Measurements from ENCODE around the gene APBA1.
"Not testable (repeated sequence)": the region's sequence is repeated elsewhere in the genome, so short reads cannot be mapped to it uniquely, and the experiment has no call there.

APBA1 gene

DNA sequence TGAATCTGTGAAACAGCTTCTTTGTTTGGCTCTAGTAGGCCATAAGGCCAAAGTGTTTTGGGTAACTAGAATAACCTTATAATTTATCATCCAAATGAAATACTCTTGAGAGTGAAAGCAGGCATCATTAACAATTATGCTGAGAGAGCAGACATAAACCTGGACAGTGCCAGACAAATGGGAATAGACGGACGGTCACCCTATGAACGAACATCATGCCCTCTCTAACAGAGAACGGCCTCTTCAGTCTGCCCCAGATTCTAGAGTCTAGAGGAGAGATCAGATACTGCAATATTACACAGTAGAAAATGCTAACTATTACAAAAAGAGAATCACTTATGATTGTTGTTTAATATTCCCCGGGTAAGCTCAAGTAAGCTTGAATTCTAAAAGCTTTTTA, 68.5 kb downstream of the APBA1 start:
- no peak for DNase-seq

DNA sequence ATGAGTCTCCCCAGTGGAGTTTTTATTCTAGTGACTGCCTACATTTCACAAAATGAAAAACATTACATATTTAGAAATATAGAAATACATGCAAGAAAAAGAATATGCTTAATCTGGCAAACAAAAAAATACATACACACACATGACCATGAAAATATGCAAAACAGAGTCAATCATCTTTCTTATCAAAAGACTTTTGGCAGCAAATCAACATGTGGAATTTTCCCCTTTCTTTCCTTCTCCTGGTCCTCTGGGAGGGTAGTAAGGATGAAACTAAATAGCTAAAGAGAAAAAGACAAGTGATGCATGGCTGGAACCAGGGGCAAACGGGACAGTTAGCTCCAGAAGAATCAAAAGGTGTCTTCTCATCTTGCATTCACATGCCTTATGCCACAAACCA, 69.4 kb downstream of the APBA1 start:
- DNase-seq, result no peak

- no peak for DNase-seq
Measured at GRCh38 chr9:69601698-69602097, 70.5 kb downstream of the APBA1 start.

DNA sequence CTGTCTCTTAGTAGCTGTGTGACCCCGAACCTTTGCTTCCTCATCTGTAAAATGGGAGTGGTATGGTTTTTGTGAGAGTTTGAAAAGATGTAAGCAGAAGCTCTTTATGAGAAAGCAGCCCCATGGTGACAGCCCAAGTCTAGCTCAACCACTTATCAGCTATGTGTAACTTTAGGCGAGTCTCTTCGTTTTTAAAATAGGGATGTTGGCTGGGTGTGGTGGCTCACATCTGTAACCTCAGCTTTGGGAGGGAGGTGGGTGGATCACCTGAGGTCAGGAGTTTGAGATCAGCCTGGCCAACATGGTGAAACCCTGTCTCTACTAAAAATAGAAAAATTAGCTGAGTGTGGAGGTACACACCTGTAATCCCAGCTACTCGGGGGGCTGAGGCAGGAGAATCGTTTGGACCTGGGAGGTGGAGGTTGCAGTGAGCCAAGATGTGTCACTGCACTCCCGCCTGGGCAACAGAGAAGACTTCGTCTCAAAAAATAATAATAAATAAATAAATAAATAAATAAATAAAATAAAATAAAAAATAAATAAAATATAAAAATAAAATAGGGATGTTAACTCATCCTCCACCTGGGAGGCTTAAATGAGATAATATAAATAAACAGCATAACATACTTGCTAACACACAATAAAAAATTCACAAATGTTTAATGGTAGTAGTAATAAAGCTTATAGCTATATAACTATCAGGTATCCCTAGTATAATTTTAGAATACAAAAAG, 71.7 kb downstream of the APBA1 start:
- no peak for DNase-seq

DNA sequence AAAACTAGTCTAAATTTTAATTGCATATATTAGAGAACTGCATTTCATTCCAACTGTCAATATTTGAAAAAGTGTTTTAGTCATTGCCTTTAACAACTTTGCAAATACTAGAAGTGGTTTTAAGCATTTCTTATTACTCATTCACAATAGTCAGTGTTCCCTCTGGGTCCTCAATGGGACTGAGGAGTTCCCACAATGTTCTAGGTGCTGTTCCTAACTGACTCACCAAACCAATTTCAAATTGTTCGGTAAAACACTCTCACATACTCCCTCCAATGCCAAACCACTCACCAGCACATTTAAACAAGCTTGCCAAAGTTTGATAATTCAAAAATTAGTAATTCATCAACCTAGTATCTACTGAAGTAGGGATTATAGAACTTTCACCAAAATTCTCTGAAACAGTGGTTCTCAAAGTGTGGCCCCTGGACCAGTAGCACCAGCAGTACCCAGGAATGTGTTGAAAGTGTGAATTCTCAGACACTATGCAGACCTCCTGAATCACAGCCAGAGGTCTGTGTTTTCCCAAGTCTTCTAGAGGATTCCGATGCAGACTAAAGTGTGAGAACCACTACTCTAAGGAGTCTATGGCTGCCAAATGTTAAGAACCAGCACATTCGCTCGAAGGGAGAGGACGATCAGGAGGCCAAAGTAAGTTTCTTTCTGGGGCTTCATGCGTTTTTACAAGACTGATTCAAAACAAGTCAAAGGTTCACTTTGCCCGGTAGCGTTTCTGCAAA, 72.8 kb downstream of the APBA1 start:
- DNase-seq, result no peak

GRCh38 chr9:69596906-69597305, 75.3 kb downstream of the APBA1 start:
- DNase-seq, result not testable (repeated sequence)

DNA sequence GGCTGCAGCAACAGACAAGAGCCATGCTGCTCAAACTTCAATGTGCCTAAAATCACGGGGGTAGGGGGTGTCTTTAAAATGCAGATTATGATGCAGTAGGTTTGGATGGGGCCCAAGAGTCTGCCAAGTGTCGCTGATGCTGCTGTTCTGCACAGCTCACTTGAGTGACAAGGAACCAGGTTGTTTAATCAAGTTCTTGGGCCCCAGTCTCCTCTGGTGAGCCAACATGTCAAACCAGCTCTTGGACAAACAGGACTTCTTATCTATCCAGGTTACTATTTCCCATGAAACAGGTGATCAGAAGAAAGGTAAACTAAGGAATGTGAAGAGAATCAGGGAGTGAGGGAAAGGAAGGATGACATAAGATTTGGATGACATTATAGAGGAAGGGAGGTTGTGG, 78.0 kb downstream of the APBA1 start:
- DNase-seq, result no peak

DNA sequence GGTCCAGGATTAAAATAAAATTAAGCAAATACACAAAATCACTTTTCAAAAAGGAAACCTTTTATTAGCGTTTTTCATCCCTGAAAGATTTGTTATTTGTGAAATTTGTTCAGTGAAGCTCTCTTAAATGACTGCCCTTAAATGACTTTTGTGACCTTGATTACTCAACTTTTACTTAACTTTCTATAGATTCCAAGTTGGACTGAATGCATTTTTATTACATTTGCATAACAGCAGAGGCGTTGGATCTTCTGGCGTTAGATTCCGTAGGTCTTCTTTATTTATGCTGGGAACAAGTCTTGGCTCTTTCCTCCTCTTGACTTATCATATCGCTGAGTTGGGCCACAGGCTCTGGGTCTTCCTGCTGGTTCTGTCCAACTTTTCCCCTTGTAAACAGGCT, 78.4 kb downstream of the APBA1 start:
- no peak for DNase-seq

DNA sequence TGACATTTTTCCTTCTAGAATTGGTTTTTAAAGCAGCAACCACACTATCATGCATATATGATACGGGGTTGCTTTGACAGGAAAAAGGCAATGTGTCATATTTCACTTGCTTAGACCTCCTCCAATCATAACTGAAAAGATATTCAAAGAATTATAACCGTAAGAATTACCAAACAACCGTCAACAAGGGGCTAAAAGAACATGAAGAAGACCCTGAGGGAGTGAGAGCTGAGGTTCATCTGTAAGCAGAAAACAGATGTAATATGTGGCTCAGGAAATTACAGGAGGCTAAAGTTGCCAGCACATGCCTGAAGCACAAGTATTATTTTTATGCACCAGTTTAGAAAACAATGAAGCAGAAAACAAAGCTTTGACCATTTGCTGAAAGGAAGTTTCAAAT, 78.9 kb downstream of the APBA1 start:
- DNase-seq, result no peak

DNA sequence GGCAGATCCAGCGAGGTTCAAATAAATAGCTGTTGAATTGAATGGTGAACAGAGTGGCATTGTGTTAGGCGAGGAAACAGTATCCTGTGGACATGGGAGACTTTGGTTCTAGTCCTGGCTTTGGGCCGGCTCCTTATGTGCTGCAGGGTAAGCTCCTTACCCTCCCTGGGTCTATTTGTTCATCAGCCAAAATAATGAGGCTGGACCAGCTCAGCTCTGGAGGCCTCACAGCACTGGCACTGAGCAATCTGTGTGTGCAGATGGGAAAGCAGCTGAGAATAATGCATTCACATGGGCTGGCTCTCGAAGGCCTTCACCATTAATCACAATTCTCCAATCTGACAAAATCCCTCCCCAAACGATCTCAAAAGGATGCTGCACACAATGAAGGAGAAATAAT, 81.9 kb downstream of the APBA1 start:
- no peak for DNase-seq

DNA sequence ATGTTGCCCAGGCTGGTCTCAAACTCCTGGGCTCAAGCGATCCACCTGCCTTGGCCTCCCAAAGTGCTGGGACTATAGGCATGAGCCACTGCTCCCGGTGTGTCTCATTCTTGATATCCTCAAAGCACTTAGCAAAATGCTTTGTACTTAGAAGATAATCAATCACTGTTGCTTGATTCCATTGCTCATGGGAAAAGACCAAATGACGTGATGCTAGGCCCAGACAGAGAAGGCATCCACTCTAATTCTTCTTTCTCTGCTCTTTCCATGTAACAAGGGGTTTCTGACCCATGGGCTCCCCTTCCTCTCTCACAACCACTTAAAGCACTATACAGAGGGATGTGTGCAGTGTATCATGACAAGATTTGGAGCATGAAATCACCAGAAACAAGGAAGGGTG, 83.0 kb downstream of the APBA1 start:
- DNase-seq, result no peak

- DNase-seq, result no peak
Measured at GRCh38 chr9:69585571-69585970, 86.6 kb downstream of the APBA1 start.

DNA sequence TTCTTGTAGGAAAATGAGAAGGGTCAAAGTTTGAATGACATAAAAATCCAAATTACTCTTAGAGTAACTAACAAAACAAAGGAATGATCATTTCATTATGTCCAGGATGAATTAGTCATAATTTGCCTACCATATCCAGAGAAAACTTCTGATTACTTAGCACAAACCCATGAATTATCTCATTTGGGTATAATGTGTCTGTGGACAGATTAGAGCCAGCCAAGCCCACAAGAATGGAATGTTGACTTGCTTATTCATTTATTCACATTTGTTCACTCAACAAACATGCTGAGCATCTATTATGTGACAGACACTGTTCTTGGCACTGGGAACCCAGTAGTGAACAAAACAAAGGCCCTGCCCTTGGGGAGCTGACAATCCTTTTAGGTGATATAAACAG, 87.4 kb downstream of the APBA1 start:
- no peak for DNase-seq

GRCh38 chr9:69583645-69584234, 88.4 kb downstream of the APBA1 start:
- no peak for DNase-seq

- DNase-seq, result no peak
Measured at GRCh38 chr9:69582544-69583297, 89.5 kb downstream of the APBA1 start.

GRCh38 chr9:69582018-69582417, 90.2 kb downstream of the APBA1 start:
- peak; percentile 16 for DNase-seq

- DNase-seq, result peak; percentile 23
Measured at GRCh38 chr9:69580582-69581214, 91.5 kb downstream of the APBA1 start.

DNA sequence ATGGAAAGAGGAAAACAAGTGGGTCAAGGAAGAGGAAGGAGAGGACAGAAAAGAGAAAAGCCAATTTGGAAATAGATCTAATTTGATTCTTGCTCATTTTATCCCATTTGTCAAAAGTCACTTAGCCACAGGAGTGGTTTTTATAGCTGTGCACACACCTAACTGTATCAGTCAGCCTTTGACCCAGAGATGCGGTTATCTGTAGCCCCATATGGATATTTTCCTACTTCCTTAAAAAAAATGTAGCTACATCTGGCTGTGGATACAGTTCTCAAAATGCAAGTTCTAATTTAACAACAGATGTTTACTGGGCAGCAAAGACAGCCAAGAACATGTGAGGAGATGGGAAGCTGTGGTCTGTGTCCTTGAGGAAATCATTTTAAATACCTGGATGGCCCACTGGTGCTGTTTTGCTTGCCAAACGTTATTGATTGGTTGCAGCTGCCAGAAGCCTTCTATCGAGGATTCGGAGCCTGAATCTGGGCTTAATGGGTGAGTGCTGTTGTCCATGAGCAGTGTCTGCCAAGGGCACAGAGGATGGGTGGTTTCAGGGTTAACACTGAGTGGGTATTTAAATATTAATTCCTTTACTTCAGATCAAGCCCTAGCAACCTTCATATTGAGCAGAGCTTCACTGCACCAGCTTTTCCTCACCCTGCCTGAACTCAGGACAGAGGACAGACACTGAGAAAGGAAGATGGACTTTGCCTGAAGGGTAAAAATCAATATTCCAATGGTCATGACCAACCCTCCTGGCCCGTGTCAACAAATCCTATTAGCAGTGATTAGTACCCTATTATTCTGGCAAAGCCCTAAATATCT, 92.2 kb downstream of the APBA1 start:
- no peak for DNase-seq

- DNase-seq, result no peak
Measured at GRCh38 chr9:69579032-69579758, 93.0 kb downstream of the APBA1 start.

GRCh38 chr9:69578026-69578425, 94.1 kb downstream of the APBA1 start:
- DNase-seq, result no peak

DNA sequence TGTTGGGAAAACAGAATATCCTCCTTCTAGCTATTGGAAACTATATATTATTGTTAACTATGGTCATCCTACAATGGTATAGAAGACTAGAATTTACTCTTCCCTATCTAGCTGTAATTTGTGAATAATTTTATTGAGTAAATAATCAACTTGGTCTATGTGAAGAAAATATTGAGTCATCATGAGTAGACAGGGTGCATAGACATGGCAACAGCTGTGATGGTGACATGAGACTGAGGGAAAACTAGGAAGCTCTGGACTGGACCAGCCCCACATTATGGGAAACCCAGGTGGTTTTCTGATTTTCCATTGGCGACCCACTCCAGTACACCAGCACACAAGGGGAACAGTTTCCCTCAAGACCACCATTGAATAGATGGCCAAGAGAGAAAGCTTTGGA, 95.0 kb downstream of the APBA1 start:
- DNase-seq, result no peak
